GM12878 (cell line): Measurements from ENCODE around the gene NLRP14. TPM values are rescaled to one million over a fixed set of nuclear protein-coding genes. Genes with fewer than 3 reads are reported as not detected.

ENCODE experiments used
- ATAC-seq: fragments of 200-7000 bp; cut with Tn5 transposase; 3 replicates; pipeline ENCODE4 v1.9.1; 2020; ENCODE audit warnings: mild to moderate bottlenecking, moderate library complexity
- BruUV-seq: library from RNA; stranded (reverse); fragments of 400-500 nt; replicated peaks from 2 replicates; lab custom pipeline; 2021; lab: Mats Ljungman, UMichigan
- CTCF ChIA-PET: fragments of 300-600 bp; sonication (Branson Sonifier 250); formaldehyde crosslinking; extraction: SDS; loops from one replicate; lab custom pipeline; 2021; ENCODE audit warnings: inconsistent platforms; lab: Yijun Ruan, JAX
- POLR2A ChIA-PET: fragments of 350-600 bp; formaldehyde crosslinking; extraction: SDS; loops from one replicate; lab custom pipeline; 2021; ENCODE audit warnings: inconsistent platforms; lab: Charles Lee
- RAD21 ChIA-PET: fragments of 300-600 bp; sonication (Branson Sonifier 250); formaldehyde crosslinking; loops from one replicate; lab custom pipeline; 2023; ENCODE audit warnings: antibody characterized with exemption; ENCODE audit not compliant: unreplicated experiment; lab: Charles Lee
- SMC1A ChIA-PET: fragments of 300-600 bp; sonication (Branson Sonifier 250); formaldehyde crosslinking; loops from one replicate; lab custom pipeline; 2023; ENCODE audit not compliant: unreplicated experiment, uncharacterized antibody; lab: Charles Lee
- DNase-seq: peaks from one replicate; pipeline ENCODE4 v3.0.0-alpha.2; 2011; ENCODE audit warnings: low read depth, low spot score
- FAIRE-seq: peaks from 3 replicates; lab custom pipeline; 2011; peaks lifted over from hg19 to GRCh38; lab: Jason Lieb, UNC
- H2AFZ ChIP-seq: 2 replicates; pipeline ENCODE4 v1.6.0; 2011; ENCODE audit warnings: low read depth, low read length, control low read depth; ENCODE audit not compliant: control insufficient read depth
- H3K27ac ChIP-seq: 2 replicates; pipeline ENCODE4 v1.5.1; 2011; ENCODE audit warnings: control low read depth; ENCODE audit not compliant: control insufficient read depth, insufficient read depth
- H3K27me3 ChIP-seq, 2 experiments: replicated peaks in 1 of 2; 2 replicates each; pipeline versions ENCODE4 v1.6.0 to v1.6.1; 2011; ENCODE audit warnings: low read length in 1 of 2; ENCODE audit not compliant: control insufficient read depth in 2 of 2, insufficient read depth in 2 of 2
- H3K36me3 ChIP-seq, 2 experiments: 2 replicates each; pipeline ENCODE4 v1.5.1; 2011; ENCODE audit warnings: low read length in 1 of 2; ENCODE audit not compliant: control insufficient read depth in 2 of 2, insufficient read depth in 2 of 2
- H3K4me1 ChIP-seq: 2 replicates; pipeline ENCODE4 v1.6.1; 2011; ENCODE audit warnings: mild to moderate bottlenecking, low read length, moderate library complexity, mixed read lengths; ENCODE audit not compliant: control insufficient read depth, insufficient read depth
- H3K4me2 ChIP-seq: 2 replicates; pipeline ENCODE4 v1.6.0; 2011; ENCODE audit warnings: control low read depth; ENCODE audit not compliant: control insufficient read depth, insufficient read depth
- H3K4me3 ChIP-seq: fragments of 200-600 bp; sonication (generic); 2 replicates; pipeline ENCODE4 v1.5.1; 2016
- H3K79me2 ChIP-seq: 2 replicates; pipeline ENCODE4 v1.6.0; 2011; ENCODE audit warnings: low read length; ENCODE audit not compliant: control insufficient read depth, insufficient read depth
- H3K9ac ChIP-seq: 2 replicates; pipeline ENCODE4 v1.8.0; 2011; ENCODE audit warnings: low read length, control low read depth, mixed read lengths; ENCODE audit not compliant: control insufficient read depth, insufficient read depth
- H3K9me3 ChIP-seq: replicated peaks from 3 replicates; pipeline ENCODE4 v1.5.1; 2011; ENCODE audit warnings: mild to moderate bottlenecking, low read length; ENCODE audit not compliant: control insufficient read depth, insufficient read depth
- H4K20me1 ChIP-seq: 2 replicates; pipeline ENCODE4 v1.6.0; 2011; ENCODE audit not compliant: control insufficient read depth, insufficient read depth
- BACH1 ChIP-seq: fragments of 450-650 bp; IDR thresholded peaks from 2 replicates; pipeline ENCODE4 v1.6.1; 2017; ENCODE audit warnings: mild to moderate bottlenecking, borderline replicate concordance
- BCL3 ChIP-seq: IDR thresholded peaks from 2 replicates; pipeline ENCODE4 v1.6.1; 2011; ENCODE audit warnings: borderline replicate concordance, low read depth, mild to moderate bottlenecking, moderate library complexity, low read length; ENCODE audit not compliant: insufficient read depth, poor library complexity, severe bottlenecking
- BHLHE40 ChIP-seq, 2 experiments: fragments of 450-650 bp in 1 of 2; IDR thresholded peaks; 2 replicates each; pipeline ENCODE4 v1.6.1; 2011 to 2017; ENCODE audit warnings: low read depth in 2 of 2, borderline replicate concordance in 1 of 2, improper control_type of control experiment in 1 of 2, low read length in 1 of 2, mild to moderate bottlenecking in 1 of 2
- KAT2A ChIP-seq: conservative IDR thresholded peaks from 2 replicates; pipeline ENCODE4 v1.6.1; 2011; ENCODE audit warnings: low read depth, low read length; ENCODE audit not compliant: control insufficient read depth
- MXI1 ChIP-seq: fragments of 150-350 bp; IDR thresholded peaks from 2 replicates; pipeline ENCODE4 v1.6.1; 2011; ENCODE audit warnings: low read depth, mild to moderate bottlenecking, inconsistent platforms, low read length, improper control_type of control experiment
- NR2C1 ChIP-seq: fragments of 450-650 bp; IDR thresholded peaks from 2 replicates; pipeline ENCODE4 v1.6.1; 2017; ENCODE audit warnings: antibody characterized with exemption, mild to moderate bottlenecking, moderate library complexity
- NRF1 ChIP-seq: conservative IDR thresholded peaks from 2 replicates; pipeline ENCODE4 v1.6.1; 2011; ENCODE audit warnings: mild to moderate bottlenecking, low read depth, low read length, improper control_type of control experiment
- PRDM15 ChIP-seq: fragments of 450-650 bp; formaldehyde crosslinking; IDR thresholded peaks from 2 replicates; pipeline ENCODE4 v1.4.0; 2020; ENCODE audit warnings: mild to moderate bottlenecking, moderate library complexity
- SMAD1 ChIP-seq: fragments of 450-650 bp; IDR thresholded peaks from 2 replicates; pipeline ENCODE4 v1.6.1; 2018; ENCODE audit warnings: mild to moderate bottlenecking, low read depth; ENCODE audit not compliant: partially characterized antibody
- SMC3 ChIP-seq: IDR thresholded peaks from 2 replicates; pipeline ENCODE4 v1.6.1; 2011; ENCODE audit warnings: low read length, improper control_type of control experiment, borderline replicate concordance
- TCF7 ChIP-seq: IDR thresholded peaks from 2 replicates; pipeline ENCODE4 v1.6.1; 2014; ENCODE audit warnings: antibody characterized with exemption, borderline replicate concordance
- WRNIP1 ChIP-seq: IDR thresholded peaks from 2 replicates; pipeline ENCODE4 v1.6.1; 2011; ENCODE audit warnings: low read depth, low read length, improper control_type of control experiment, borderline replicate concordance
- ZNF274 ChIP-seq: IDR thresholded peaks from one replicate; pipeline ENCODE4 v1.8.0; 2011; ENCODE audit not compliant: insufficient read length, insufficient read depth
- whole genome bisulfite sequencing: methylation state at CpG from one replicate; pipeline ENCODE4 v1.1.6; 2016; ENCODE audit warnings: low lambda C conversion rate; ENCODE audit not compliant: insufficient replicate concordance, insufficient coverage; ENCODE audit errors: missing lambda C conversion rate; 5-methylcytosine and 5-hydroxymethylcytosine counted together
- in situ Hi-C: fragments of 300-500 bp; cut with MboI; formaldehyde crosslinking; loops from 9 replicates; pipeline ENCODE4 v1.14.3; 2018; ENCODE audit warnings: mixed read lengths
- intact Hi-C: fragments of 100-400 bp; cut with micrococcal nuclease; formaldehyde crosslinking; loops from one replicate; pipeline ENCODE4 v1.14.2; 2022; ENCODE audit not compliant: unreplicated experiment
- polyA plus RNA-seq, 11 experiments: library from polyadenylated mRNA; depleted of rRNA in 4 of 11; unstranded in 6 of 11; stranded (reverse) in 5 of 11; fragments of >200 nt; fragmentation: Nextera tagmentation in 4 of 11; fragmentation: Illumina TruSeq in 1 of 11; extraction: Ambion mirVana in 4 of 11; extraction: Trizol in 1 of 11; gene quantifications; 1 replicate in 1 of 11; 2 replicates in 10 of 11; pipeline versions ENCODE4 v1.2.1 to v1.2.3, GENCODE V29; 2011 to 2016; ENCODE audit warnings: inconsistent platforms in 2 of 11, missing spikeins in 2 of 11, low read depth in 1 of 11
- total RNA-seq, 4 experiments: library from RNA; depleted of rRNA in 3 of 4; stranded (reverse); fragments of >200 nt in 3 of 4; fragmentation: Illumina TruSeq in 1 of 4; extraction: Trizol in 1 of 4; gene quantifications; 2 replicates each; pipeline versions ENCODE4 v1.2.1 to v1.2.3, GENCODE V29; 2013 to 2021
- TF ChIP-seq, protein P1 (sequence below): IDR thresholded peaks from 2 replicates; pipeline ENCODE4 v1.6.1; 2011; ENCODE audit warnings: borderline replicate concordance, low read depth, mild to moderate bottlenecking, moderate library complexity, mixed read lengths, low read length; ENCODE audit not compliant: insufficient read depth; ENCODE audit errors: extremely low read length

The NLRP14 gene
- total and polyA plus RNA-seq, 10 of the 15 experiments (the other 5 are each of a cell fraction or from before 2014, with no cell fraction given), result 0.02 to 0.12 (median 0.04) TPM; not detected in 3

- no peak for TF ChIP-seq TCF7
- TF ChIP-seq ZNF274, result no peak
- TF ChIP-seq SMAD1, result no peak
These were observed 1.0 kb downstream of the NLRP14 start (continued) for GRCh38 chr11:7021318-7021717.

DNA sequence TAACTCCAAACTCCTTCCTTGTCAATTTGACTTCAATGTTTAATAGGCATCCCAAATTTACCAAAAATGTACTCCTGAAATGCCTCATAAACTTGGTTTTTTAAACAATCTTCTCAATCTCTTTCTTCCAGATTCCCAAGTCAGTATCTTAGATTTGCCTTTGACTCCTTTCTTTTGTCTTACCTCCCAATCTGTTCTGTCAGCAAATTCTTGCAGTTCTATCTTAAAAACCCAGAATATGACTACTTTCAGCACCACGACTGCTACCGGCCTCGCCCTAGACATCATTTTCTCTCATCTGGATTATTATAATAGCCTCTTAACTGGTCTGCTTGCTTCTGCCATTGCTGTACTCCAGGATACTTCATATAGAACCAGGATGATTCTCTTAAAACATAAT, 7.9 kb downstream of the NLRP14 start:
- H3K27ac ChIP-seq, result no peak overlapping the region
- no peaks in the 10 kb centered on the region for H3K4me1 ChIP-seq
- no peak overlapping the region for H2AFZ ChIP-seq
- no TSS peak for BruUV-seq
- ChIA-PET CTCF (no interaction called here), RAD21 (no interaction called here), POLR2A (no interaction called here), SMC1A (interaction anchor here (0.7 to 1.5 kb wide), 2 partner anchors 13 to 305 kb away, joined by 3 read pairs; no protein-coding TSS in a partner anchor)
- no peak overlapping the region for H3K4me3 ChIP-seq
- no peaks in the 10 kb centered on the region for H3K79me2 ChIP-seq
- H3K9me3 ChIP-seq, result no peaks in the 10 kb centered on the region
- in situ Hi-C loops, result no loop called here
- intact Hi-C loops, result no loop called here
- FAIRE-seq, result no peak
- no peak for ATAC-seq
- H4K20me1 ChIP-seq, result no peaks in the 10 kb centered on the region
- H3K36me3 ChIP-seq, result no peaks in the 10 kb centered on the region
- no peak for DNase-seq
- H3K27me3 ChIP-seq, result no peaks in the 10 kb centered on the region; a peak in 1 of 4 replicates
- no peak overlapping the region for H3K9ac ChIP-seq
- no peak overlapping the region for H3K4me2 ChIP-seq
- 64% methylated on average over 3 of the region's 3 CpGs for WGBS
- TF ChIP-seq WRNIP1 (no peak), SMC3 (no peak), KAT2A (no peak), NRF1 (no peak), MXI1 (no peak), NR2C1 (no peak), PRDM15 (CRISPR knock-in tag) (no peak), BACH1 (no peak), BCL3 (no peak), BHLHE40 (IDR thresholded peaks at IDR 0.05; ENCODE audit: borderline replicate concordance in 1 of 2, low read depth in 2 of 2, low read length in 1 of 2) (no peak)
- TF ChIP-seq, protein P1, sequence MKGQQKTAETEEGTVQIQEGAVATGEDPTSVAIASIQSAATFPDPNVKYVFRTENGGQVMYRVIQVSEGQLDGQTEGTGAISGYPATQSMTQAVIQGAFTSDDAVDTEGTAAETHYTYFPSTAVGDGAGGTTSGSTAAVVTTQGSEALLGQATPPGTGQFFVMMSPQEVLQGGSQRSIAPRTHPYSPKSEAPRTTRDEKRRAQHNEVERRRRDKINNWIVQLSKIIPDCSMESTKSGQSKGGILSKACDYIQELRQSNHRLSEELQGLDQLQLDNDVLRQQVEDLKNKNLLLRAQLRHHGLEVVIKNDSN, result no peak
